ENCODE measurements around the gene PER2. TPM values are rescaled to one million over a fixed set of nuclear protein-coding genes. Genes with fewer than 3 reads are reported as not detected.

PER2 gene
- total and polyA plus RNA-seq, 2 donors (not counting 1 experiment from before 2014, with no cell fraction given) = 3.2 to 12.6 TPM

- H3K79me2 ChIP-seq (ENCODE audit: control insufficient read depth, insufficient read depth, low read length) = no peaks in the 10 kb centered on the region
- H2AFZ ChIP-seq (ENCODE audit: insufficient read depth, low read depth, low read length, poor library complexity, severe bottlenecking) = no peak overlapping the region
- ChIA-PET CTCF (no interaction called here), POLR2A (no interaction called here)
- Mint-ChIP-seq H3K27me3 (no peaks in the 10 kb centered on the region), H3K27ac (no peak overlapping the region), H3K9me3 (ENCODE audit: insufficient read depth) (no peaks in the 10 kb centered on the region), H3K4me3 (no peak overlapping the region), H3K4me1 (peaks cover 1% of the 10 kb centered on the region)
- no peak for DNase-seq
- WGBS (ENCODE audit: insufficient coverage) = 100% methylated on average over 1 of the region's 1 CpG
- H3K4me2 ChIP-seq (replicated peaks; ENCODE audit: low read depth, low read length, poor library complexity, severe bottlenecking) = no peak overlapping the region
- peaks cover 0 to 4% of the 10 kb centered on the region in 2 donors for H3K4me1 ChIP-seq (ENCODE audit: control insufficient read depth in 2 of 2, insufficient read depth in 2 of 2, low read length in 2 of 2)
- no peak for TF ChIP-seq CTCF (IDR thresholded peaks at IDR 0.05)
- TF ChIP-seq EZH2 (IDR thresholded peaks at IDR 0.05; ENCODE audit: borderline replicate concordance, insufficient read depth, low read depth, low read length, poor library complexity, severe bottlenecking) = no peak
- H3K9ac ChIP-seq (ENCODE audit: low read length) = no peak overlapping the region
- intact Hi-C loops (cut with micrococcal nuclease) = no loop called here
- no peaks in the 10 kb centered on the region for H3K27me3 ChIP-seq (replicated peaks in 1 of 4; ENCODE audit: control extremely low read depth in 1 of 4, control insufficient read depth in 3 of 4, insufficient read depth in 4 of 4, low read length in 3 of 4)
- H4K20me1 ChIP-seq (ENCODE audit: control insufficient read depth, insufficient read depth, low read length, poor library complexity, severe bottlenecking) = no peaks in the 10 kb centered on the region
- H3K36me3 ChIP-seq (replicated peaks in 1 of 2; ENCODE audit: control extremely low read depth in 1 of 2, control insufficient read depth in 1 of 2, extremely low read depth in 1 of 2, insufficient read depth in 2 of 2, low read length in 1 of 2) = peaks cover 0 to 47% of the 10 kb centered on the region in 2 experiments
- no peak overlapping the region for H3K4me3 ChIP-seq (ENCODE audit: control extremely low read depth in 1 of 5, extremely low read depth in 1 of 5, insufficient read depth in 1 of 5, low read depth in 2 of 5, low read length in 4 of 5)
- no peak overlapping the region for H3K27ac ChIP-seq (ENCODE audit: low read length in 2 of 2)
- no peak for ATAC-seq (ENCODE audit: low read depth)
- H3K9me3 ChIP-seq (ENCODE audit: control extremely low read depth in 1 of 3, control insufficient read depth in 2 of 3, insufficient read depth in 1 of 3, low read length in 2 of 3) = no peaks in the 10 kb centered on the region
Observed at GRCh38 chr2:238267341-238267710, 21.1 kb downstream of the PER2 start.

GRCh38 chr2:238265605-238266004 is 22.8 kb downstream of the PER2 start:
- Histone ChIP-seq H3K36me3 (replicated peaks in 1 of 2; ENCODE audit: control extremely low read depth in 1 of 2, control insufficient read depth in 1 of 2, extremely low read depth in 1 of 2, insufficient read depth in 2 of 2, low read length in 1 of 2) (peaks cover 0 to 39% of the 10 kb centered on the region in 2 experiments), H3K9me3 (ENCODE audit: control extremely low read depth in 1 of 3, control insufficient read depth in 2 of 3, insufficient read depth in 1 of 3, low read length in 2 of 3) (no peaks in the 10 kb centered on the region), H3K27me3 (replicated peaks in 1 of 4; ENCODE audit: control extremely low read depth in 1 of 4, control insufficient read depth in 3 of 4, insufficient read depth in 4 of 4, low read length in 3 of 4) (no peaks in the 10 kb centered on the region), H3K9ac (ENCODE audit: low read length) (no peak overlapping the region), H3K4me1 (ENCODE audit: control insufficient read depth in 2 of 2, insufficient read depth in 2 of 2, low read length in 2 of 2) (peaks cover 0 to 4% of the 10 kb centered on the region in 2 donors), H3K27ac (ENCODE audit: low read length in 2 of 2) (no peak overlapping the region), H2AFZ (ENCODE audit: insufficient read depth, low read depth, low read length, poor library complexity, severe bottlenecking) (no peak overlapping the region), H3K4me3 (ENCODE audit: control extremely low read depth in 1 of 5, extremely low read depth in 1 of 5, insufficient read depth in 1 of 5, low read depth in 2 of 5, low read length in 4 of 5) (no peak overlapping the region), H3K4me2 (replicated peaks; ENCODE audit: low read depth, low read length, poor library complexity, severe bottlenecking) (no peak overlapping the region), H4K20me1 (ENCODE audit: control insufficient read depth, insufficient read depth, low read length, poor library complexity, severe bottlenecking) (no peaks in the 10 kb centered on the region), H3K79me2 (ENCODE audit: control insufficient read depth, insufficient read depth, low read length) (no peaks in the 10 kb centered on the region)
- TF ChIP-seq CTCF (IDR thresholded peaks at IDR 0.05) (no peak), EZH2 (IDR thresholded peaks at IDR 0.05; ENCODE audit: borderline replicate concordance, insufficient read depth, low read depth, low read length, poor library complexity, severe bottlenecking) (no peak)
- 100% methylated on average over 11 of the region's 11 CpGs for WGBS (ENCODE audit: insufficient coverage)
- Mint-ChIP-seq H3K27ac (no peak overlapping the region), H3K4me1 (peaks cover 1% of the 10 kb centered on the region), H3K27me3 (no peaks in the 10 kb centered on the region), H3K9me3 (ENCODE audit: insufficient read depth) (no peaks in the 10 kb centered on the region), H3K4me3 (no peak overlapping the region)
- CTCF ChIA-PET = interaction anchor here (0.7 to 4.9 kb wide), 7 partner anchors 13 to 753 kb away, joined by 3 to 46 read pairs (median 4); partner anchors contain the start of gene RAMP1
- DNase-seq = no peak
- POLR2A ChIA-PET = no interaction called here
- intact Hi-C loops (cut with micrococcal nuclease) = no loop called here
- no peak for ATAC-seq (ENCODE audit: low read depth)

All from B cell (primary cell).